Measurements from ENCODE around the gene PLD6. TPM values are rescaled to one million over a fixed set of nuclear protein-coding genes. Genes with fewer than 3 reads are reported as not detected.

PLD6 gene
- total RNA-seq, 1 experiment from 2014 or later: 0.09 TPM

GRCh38 chr17:17206913-17207335 is 791 bp upstream of the PLD6 start:
- no peak overlapping the region for H3K4me3 Mint-ChIP-seq

More at GRCh38 chr17:17206913-17207335, 791 bp upstream of the PLD6 start:
- Mint-ChIP-seq H3K27me3 (ENCODE audit: low read depth) (peaks cover 1% of the 10 kb centered on the region; the same call in 1 of the 2 replicates), H3K36me3 (ENCODE audit: insufficient read depth in 1 of 3, low read depth in 3 of 3) (peaks cover 0 to 3% (median 0%) of the 10 kb centered on the region in 3 experiments; a peak in 2 of 7 replicates), H3K27ac (peak overlapping the region in 1 of 3 experiments; percentile 51; a peak in 3 of 7 replicates), H3K9me3 (no peaks in the 10 kb centered on the region), H3K4me1 (no peaks in the 10 kb centered on the region)
- H3K9ac ChIP-seq (ENCODE audit: extremely low read depth, insufficient read length, low read length): no peak overlapping the region
- H3K9me3 ChIP-seq (ENCODE audit: control insufficient read depth, low read depth, low read length): no peaks in the 10 kb centered on the region
- no peak overlapping the region for H2BK15ac ChIP-seq (ENCODE audit: low read depth, low read length)
- no peaks in the 10 kb centered on the region for H3K79me2 ChIP-seq (ENCODE audit: insufficient read depth, low read length)
- peak; percentile 32 for DNase-seq
- no peaks in the 10 kb centered on the region for H3K27me3 ChIP-seq (ENCODE audit: insufficient read depth, low read length)
- H3K23ac ChIP-seq (ENCODE audit: insufficient read length, low read depth, low read length): no peak overlapping the region
- H2BK20ac ChIP-seq (ENCODE audit: low read depth, low read length, poor library complexity, severe bottlenecking): no peak overlapping the region
- no peak overlapping the region for H2AFZ ChIP-seq (ENCODE audit: low read length)
- no peak for TF ChIP-seq CTCF (conservative IDR thresholded peaks at IDR 0.05)
- H3K4ac ChIP-seq (ENCODE audit: low read depth, low read length): no peak overlapping the region
- H4K5ac ChIP-seq (ENCODE audit: insufficient read length, low read depth, low read length): no peak overlapping the region
- no peak overlapping the region for H3K56ac ChIP-seq (ENCODE audit: insufficient read length, low read depth, low read length)
- no peak overlapping the region for H3K27ac ChIP-seq (ENCODE audit: insufficient read length, low read depth, low read length)
- no CpG with 5 or more reads among the region's 16 CpGs for WGBS (ENCODE audit: extremely low coverage, insufficient read length, low lambda C conversion rate)
- no peak overlapping the region for H3T11ph ChIP-seq (ENCODE audit: low read length)
- H4K20me1 ChIP-seq (ENCODE audit: control insufficient read depth, insufficient read depth, insufficient read length): no peaks in the 10 kb centered on the region
- H3K79me1 ChIP-seq (ENCODE audit: insufficient read depth, low read depth, low read length, poor library complexity, severe bottlenecking): no peaks in the 10 kb centered on the region
- H3K14ac ChIP-seq (ENCODE audit: insufficient read depth, low read length): no peak overlapping the region
- no peak overlapping the region for H2BK12ac ChIP-seq (ENCODE audit: insufficient read length, low read depth, low read length)
- no peak overlapping the region for H3K18ac ChIP-seq (ENCODE audit: insufficient read length, low read depth, low read length)
- H2AK5ac ChIP-seq (ENCODE audit: insufficient read length, low read length): no peak overlapping the region
- no peak overlapping the region for H2BK5ac ChIP-seq (ENCODE audit: insufficient read length, low read length)
- no peak overlapping the region for H3K4me2 ChIP-seq (ENCODE audit: insufficient read depth, insufficient read length, low read length)
- no peak overlapping the region for H4K8ac ChIP-seq (replicated peaks; ENCODE audit: insufficient read length, low read depth, low read length)
- H3K4me1 ChIP-seq (ENCODE audit: insufficient read depth, low read length): no peaks in the 10 kb centered on the region
- no peak overlapping the region for H2BK120ac ChIP-seq (ENCODE audit: low read depth, low read length, poor library complexity, severe bottlenecking)
- H4K91ac ChIP-seq (ENCODE audit: insufficient read length, low read depth, low read length): no peak overlapping the region
- H3K23me2 ChIP-seq (ENCODE audit: insufficient read length, low read depth, low read length, poor library complexity, severe bottlenecking): peaks cover 2% of the 10 kb centered on the region

Measured in H9 (cell line).